Limb (tissue), 2 donors: ENCODE results near the gene COX4I2.
A peak's percentile ranks its signal among the peaks of the same experiment; 100 is the strongest.
"Not testable (repeated sequence)": the region's sequence is repeated elsewhere in the genome, so short reads cannot be mapped to it uniquely, and the experiment has no call there.

ENCODE experiments used
- DNase-seq, 2 donors: peaks; one replicate each; pipeline ENCODE4 v3.0.0-alpha.2; 2016; ENCODE audit errors: extremely low spot score in 2 of 2

COX4I2 gene

GRCh38 chr20:31607640-31608250 lies 30.0 kb upstream of the COX4I2 start:
- no peak for DNase-seq

GRCh38 chr20:31608251-31608945 lies 29.3 kb upstream of the COX4I2 start:
- peak; percentile 89 to 92 for DNase-seq

- DNase-seq: not testable (repeated sequence)
Measured at GRCh38 chr20:31612271-31612640, 25.5 kb upstream of the COX4I2 start.

- DNase-seq: no peak
Measured at GRCh38 chr20:31615416-31615815, 22.3 kb upstream of the COX4I2 start.

GRCh38 chr20:31617432-31618104 lies 20.1 kb upstream of the COX4I2 start:
- DNase-seq: no peak

GRCh38 chr20:31620246-31620645 lies 17.5 kb upstream of the COX4I2 start:
- DNase-seq: no peak

- DNase-seq: not testable (repeated sequence)
Measured at GRCh38 chr20:31623123-31623505, 14.6 kb upstream of the COX4I2 start.

- DNase-seq: not testable (repeated sequence)
Measured at GRCh38 chr20:31626534-31626933, 11.2 kb upstream of the COX4I2 start.

GRCh38 chr20:31628057-31628456 lies 9.7 kb upstream of the COX4I2 start:
- DNase-seq: not testable (repeated sequence)

GRCh38 chr20:31630187-31630790 lies 7.4 kb upstream of the COX4I2 start:
- DNase-seq: peak in 1 of 2 donors; percentile 62

GRCh38 chr20:31632548-31633338 lies 5.0 kb upstream of the COX4I2 start:
- no peak for DNase-seq

- DNase-seq: no peak
Measured at GRCh38 chr20:31633339-31633914, 4.3 kb upstream of the COX4I2 start.

- no peak for DNase-seq
Measured at GRCh38 chr20:31638317-31638716, 605 bp downstream of the COX4I2 start.

- no peak for DNase-seq
Measured at GRCh38 chr20:31638816-31639215, 1.1 kb downstream of the COX4I2 start.

GRCh38 chr20:31640259-31640658 lies 2.5 kb downstream of the COX4I2 start:
- DNase-seq: no peak

- DNase-seq: no peak
Measured at GRCh38 chr20:31641391-31641790, 3.7 kb downstream of the COX4I2 start.

GRCh38 chr20:31642837-31643236 lies 5.1 kb downstream of the COX4I2 start:
- no peak for DNase-seq

- DNase-seq: no peak
Measured at GRCh38 chr20:31643522-31643921, 5.8 kb downstream of the COX4I2 start.

- no peak for DNase-seq
Measured at GRCh38 chr20:31644701-31645100, 7.0 kb downstream of the COX4I2 start.

GRCh38 chr20:31648104-31648503 lies 10.4 kb downstream of the COX4I2 start:
- not testable (repeated sequence) for DNase-seq

- no peak for DNase-seq
Measured at GRCh38 chr20:31652917-31653396, 15.2 kb downstream of the COX4I2 start.
